HepG2 (cell line): ENCODE data around the gene ZNF440. TPM values are rescaled to one million over a fixed set of nuclear protein-coding genes. Genes with fewer than 3 reads are reported as not detected.
A peak's percentile ranks its signal among the peaks of the same experiment; 100 is the strongest.

ENCODE experiments used
- ARID5B ChIP-seq: IDR thresholded peaks from 2 replicates; pipeline ENCODE4 v1.4.0; 2020; ENCODE audit warnings: mild to moderate bottlenecking, missing genetic modification reagents
- CBX1 ChIP-seq: IDR thresholded peaks from one replicate; pipeline ENCODE4 v1.6.1; 2016; ENCODE audit warnings: antibody characterized with exemption, low read depth
- HMG20B ChIP-seq: conservative IDR thresholded peaks from 2 replicates; pipeline ENCODE4 v1.6.1; 2016; ENCODE audit warnings: missing genetic modification reagents, missing compliant biosample characterization
- HNRNPUL1 ChIP-seq: fragments of 200-400 bp; formaldehyde crosslinking; IDR thresholded peaks from 2 replicates; pipeline ENCODE4 v1.6.1; 2017; ENCODE audit warnings: low read depth, mild to moderate bottlenecking, low read length, moderate library complexity
- HOXA5 ChIP-seq: sonication (generic); formaldehyde crosslinking; IDR thresholded peaks from 2 replicates; pipeline ENCODE4 v1.4.0; 2020; ENCODE audit warnings: missing genetic modification reagents
- KAT8 ChIP-seq: IDR thresholded peaks from 2 replicates; pipeline ENCODE4 v1.6.1; 2016; ENCODE audit warnings: missing genetic modification reagents, missing compliant biosample characterization
- NFE2L1 ChIP-seq: sonication (generic); formaldehyde crosslinking; IDR thresholded peaks from 2 replicates; pipeline ENCODE4 v1.4.0; 2020; ENCODE audit warnings: missing genetic modification reagents, mild to moderate bottlenecking, borderline replicate concordance
- PHF20 ChIP-seq: sonication (generic); formaldehyde crosslinking; IDR thresholded peaks from 2 replicates; pipeline ENCODE4 v1.5.0; 2020; ENCODE audit warnings: mild to moderate bottlenecking, missing genetic modification reagents
- RORA ChIP-seq: sonication (generic); formaldehyde crosslinking; IDR thresholded peaks from 2 replicates; pipeline ENCODE4 v1.5.0; 2020; ENCODE audit warnings: mild to moderate bottlenecking, missing genetic modification reagents, moderate library complexity
- SP4 ChIP-seq: sonication (generic); formaldehyde crosslinking; IDR thresholded peaks from 2 replicates; pipeline ENCODE4 v1.8.1; 2023; ENCODE audit warnings: mild to moderate bottlenecking, missing genetic modification reagents
- SSRP1 ChIP-seq: IDR thresholded peaks from 2 replicates; pipeline ENCODE4 v1.6.1; 2016; ENCODE audit warnings: control low read depth
- TP53 ChIP-seq: sonication (generic); formaldehyde crosslinking; conservative IDR thresholded peaks from 2 replicates; pipeline ENCODE4 v1.4.0; 2020; ENCODE audit warnings: missing genetic modification reagents
- ZFX ChIP-seq: sonication (generic); formaldehyde crosslinking; IDR thresholded peaks from 2 replicates; pipeline ENCODE4 v1.4.0; 2020; ENCODE audit warnings: mild to moderate bottlenecking, low read depth, missing genetic modification reagents, moderate library complexity
- ZNF142 ChIP-seq: sonication (generic); formaldehyde crosslinking; IDR thresholded peaks from 2 replicates; pipeline ENCODE4 v1.4.0; 2020; ENCODE audit warnings: missing genetic modification reagents
- ZNF253 ChIP-seq: sonication (generic); formaldehyde crosslinking; IDR thresholded peaks from 2 replicates; pipeline ENCODE4 v1.8.0; 2022; ENCODE audit warnings: mild to moderate bottlenecking, missing genetic modification reagents, borderline replicate concordance
- ZNF362 ChIP-seq: sonication (generic); formaldehyde crosslinking; IDR thresholded peaks from 2 replicates; pipeline ENCODE4 v1.4.0; 2020; ENCODE audit warnings: missing genetic modification reagents, mild to moderate bottlenecking, borderline replicate concordance
- ZNF451 ChIP-seq: sonication (generic); formaldehyde crosslinking; IDR thresholded peaks from 2 replicates; pipeline ENCODE4 v1.5.0; 2020; ENCODE audit warnings: mild to moderate bottlenecking, missing genetic modification reagents
- ZNF629 ChIP-seq: sonication (generic); formaldehyde crosslinking; conservative IDR thresholded peaks from 2 replicates; pipeline ENCODE4 v1.5.0; 2020; ENCODE audit warnings: missing genetic modification reagents
- ZSCAN30 ChIP-seq: sonication (generic); formaldehyde crosslinking; IDR thresholded peaks from 2 replicates; pipeline ENCODE4 v1.5.0; 2020; ENCODE audit warnings: mild to moderate bottlenecking, missing genetic modification reagents
- polyA plus RNA-seq, 8 experiments: library from polyadenylated mRNA; depleted of rRNA in 3 of 8; stranded (reverse) in 7 of 8; unstranded in 1 of 8; fragments of >200 nt; fragmentation: Illumina TruSeq in 4 of 8; extraction: Trizol in 4 of 8; gene quantifications; 2 replicates each; pipeline versions ENCODE4 v1.2.1 to v1.2.3, GENCODE V29; 2011 to 2016; ENCODE audit warnings: low read depth in 4 of 8, missing spikeins in 1 of 8, mixed read lengths in 1 of 8; ENCODE audit not compliant: insufficient read depth in 1 of 8
- total RNA-seq, 5 experiments: library from RNA; depleted of rRNA; stranded (reverse); fragments of >200 nt; fragmentation: Illumina TruSeq; extraction: Trizol; gene quantifications; 2 replicates each; pipeline ENCODE4 v1.2.3, GENCODE V29; 2016; ENCODE audit warnings: low read depth in 1 of 5

The ZNF440 gene
- total and polyA plus RNA-seq, 2 of the 13 experiments (the other 11 are each of a cell fraction or from before 2014, with no cell fraction given), result 2.7 to 12.4 TPM

GRCh38 chr19:11798391-11799330, 15.4 kb upstream of the ZNF440 start, which contains the start of gene ZNF491 (continued):
- TF ChIP-seq ZNF142 (CRISPR knock-in tag) (no peak), ZNF362 (peak; percentile 20; the same call in 1 of the 2 replicates), HNRNPUL1 (no peak), PHF20 (CRISPR knock-in tag) (0 out of 2 replicates have a peak, but pooled peaks have one; percentile 25), NFE2L1 (CRISPR knock-in tag) (peak; percentile 67; the same call in 1 of the 2 replicates), ZNF253 (CRISPR knock-in tag) (no peak), RORA (no peak), ZNF629 (CRISPR knock-in tag) (0 out of 2 replicates have a peak, but pooled peaks have one; percentile 14), HOXA5 (CRISPR knock-in tag) (no peak), HMG20B (CRISPR knock-in tag) (no peak), ZSCAN30 (no peak), TP53 (CRISPR knock-in tag) (no peak), ZFX (CRISPR knock-in tag) (peak; percentile 93), KAT8 (CRISPR knock-in tag) (no peak), CBX1 (no peak), SSRP1 (no peak), ARID5B (CRISPR knock-in tag) (peak; percentile 31; the same call in 1 of the 2 replicates), ZNF451 (CRISPR knock-in tag) (no peak), SP4 (CRISPR knock-in tag) (peak; percentile 52)
